NCI-H82 (cell line): ENCODE data around the gene CORIN.

Experiments
- DNase-seq: peaks from one replicate; lab custom pipeline; 2025; lab: John Stamatoyannopoulos, UW

The CORIN gene

GRCh38 chr4:47721892-47722575 lies 115.8 kb downstream of the CORIN start:
- no peak for DNase-seq

DNA sequence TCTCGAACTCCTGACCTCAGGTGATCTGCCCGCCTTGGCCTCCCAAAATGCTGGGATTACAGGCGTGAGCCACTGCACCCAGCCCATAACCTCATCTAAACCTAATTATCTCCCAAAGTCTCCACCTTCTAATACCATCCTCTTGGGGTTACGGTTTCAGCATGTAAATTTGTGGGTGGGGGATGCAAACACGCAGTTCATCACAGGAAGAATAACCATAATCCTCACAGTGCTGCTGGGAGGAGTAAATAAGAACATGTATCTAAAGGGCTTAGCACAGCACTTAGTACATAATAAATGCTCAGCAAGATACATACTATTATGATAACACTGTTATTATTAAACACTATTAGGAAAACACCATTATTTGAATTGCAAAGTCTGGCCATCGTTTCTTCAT lies 116.4 kb downstream of the CORIN start:
- no peak for DNase-seq

DNA sequence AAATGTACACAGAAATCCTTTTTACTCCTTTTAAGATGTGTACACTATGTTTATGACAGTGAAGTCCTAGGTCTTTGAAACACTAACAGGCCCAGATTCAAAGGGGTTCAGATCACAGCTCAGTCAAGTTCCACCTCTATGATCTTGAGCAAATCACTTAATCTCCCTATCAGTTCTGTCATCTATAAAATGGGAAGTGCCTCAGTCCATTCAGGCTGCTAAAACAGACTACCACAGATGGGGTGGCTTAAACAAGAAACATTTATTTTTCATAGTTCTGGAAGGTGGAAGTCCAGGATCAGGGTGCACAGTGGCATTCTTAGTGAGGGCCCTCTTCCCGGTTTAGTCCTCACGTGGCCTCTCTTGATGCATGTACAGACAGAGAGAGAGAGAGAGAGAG lies 117.1 kb downstream of the CORIN start:
- DNase-seq, result no peak

- DNase-seq, result no peak
These were observed 118.3 kb downstream of the CORIN start for GRCh38 chr4:47719576-47719975.

DNA sequence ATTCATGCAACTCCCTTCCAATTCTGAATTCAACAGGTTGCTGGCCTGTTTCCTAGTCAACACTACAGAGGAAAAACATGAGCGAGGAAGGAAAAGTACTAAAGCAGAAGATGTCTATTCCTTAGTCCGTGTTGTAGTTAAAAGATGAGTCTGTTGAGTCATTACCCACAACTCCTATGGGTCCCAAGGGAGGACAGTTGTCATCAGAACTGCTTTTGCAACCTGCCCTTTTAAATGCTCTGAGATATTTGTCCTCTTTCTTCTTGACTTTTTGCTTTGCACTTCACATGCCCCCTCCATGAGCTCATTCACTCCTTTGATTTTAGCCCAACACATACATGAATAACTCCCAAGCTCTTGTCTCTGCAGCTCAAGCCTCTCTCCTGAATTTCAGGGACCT lies 119.2 kb downstream of the CORIN start:
- DNase-seq, result no peak

- DNase-seq, result no peak
These were observed 120.7 kb downstream of the CORIN start for GRCh38 chr4:47717188-47717587.

- DNase-seq, result no peak
These were observed 122.0 kb downstream of the CORIN start for GRCh38 chr4:47715716-47716416.

GRCh38 chr4:47714269-47714668 lies 123.6 kb downstream of the CORIN start:
- no peak for DNase-seq

- DNase-seq, result no peak
These were observed 124.6 kb downstream of the CORIN start for GRCh38 chr4:47713129-47713834.

DNA sequence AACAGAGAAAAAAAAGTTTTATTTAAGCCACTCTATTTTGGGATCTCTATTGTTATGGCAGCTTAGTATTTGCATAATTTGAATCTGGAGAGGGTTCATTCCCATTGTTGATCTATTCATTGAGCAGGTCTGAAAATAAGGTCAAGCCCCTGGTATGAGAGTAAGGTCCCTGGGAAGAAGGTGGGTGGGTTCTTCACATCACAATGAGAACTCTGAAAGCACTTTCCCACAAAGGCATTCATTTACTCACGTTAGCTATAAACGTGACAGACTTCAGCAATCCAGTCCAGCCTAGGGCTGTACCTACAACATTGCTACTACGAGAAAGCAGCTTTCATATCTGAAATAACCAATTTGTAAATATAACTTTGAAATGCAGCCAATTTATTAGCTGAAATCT lies 126.2 kb downstream of the CORIN start:
- no peak for DNase-seq

GRCh38 chr4:47711183-47711582 lies 126.7 kb downstream of the CORIN start:
- DNase-seq, result no peak

- peak; percentile 79 for DNase-seq
These were observed 131.5 kb downstream of the CORIN start for GRCh38 chr4:47706352-47706751.

DNA sequence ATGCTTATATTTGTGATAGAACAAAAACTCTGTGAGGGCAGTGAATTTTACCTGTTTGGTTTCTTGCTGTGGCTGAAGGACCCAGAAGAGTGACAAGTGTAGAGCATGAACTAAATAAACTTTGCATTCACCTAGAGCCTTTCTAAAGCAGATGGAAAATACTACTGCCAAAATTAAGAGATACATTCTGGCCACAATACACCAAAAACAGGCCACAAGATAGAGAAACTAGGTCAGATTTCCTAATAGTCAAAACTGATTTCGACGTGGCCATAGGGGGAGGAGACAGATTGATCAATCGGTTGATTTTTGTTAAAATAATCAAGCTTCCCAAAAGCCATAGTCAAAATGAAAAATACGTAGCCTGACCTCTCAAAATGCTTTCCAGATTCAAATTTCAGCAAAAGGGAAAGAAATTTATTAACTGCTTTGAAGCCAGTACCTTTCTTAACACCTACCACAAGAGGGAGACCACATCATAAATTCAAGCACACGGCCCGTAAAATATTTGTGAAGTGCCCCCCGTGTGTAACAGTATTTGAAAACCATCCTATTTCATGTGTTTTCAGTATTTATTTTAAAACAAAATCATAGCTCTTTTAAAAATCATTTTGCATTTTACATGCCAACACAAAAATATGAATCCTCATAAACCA lies 132.4 kb downstream of the CORIN start:
- DNase-seq, result peak; percentile 67

DNA sequence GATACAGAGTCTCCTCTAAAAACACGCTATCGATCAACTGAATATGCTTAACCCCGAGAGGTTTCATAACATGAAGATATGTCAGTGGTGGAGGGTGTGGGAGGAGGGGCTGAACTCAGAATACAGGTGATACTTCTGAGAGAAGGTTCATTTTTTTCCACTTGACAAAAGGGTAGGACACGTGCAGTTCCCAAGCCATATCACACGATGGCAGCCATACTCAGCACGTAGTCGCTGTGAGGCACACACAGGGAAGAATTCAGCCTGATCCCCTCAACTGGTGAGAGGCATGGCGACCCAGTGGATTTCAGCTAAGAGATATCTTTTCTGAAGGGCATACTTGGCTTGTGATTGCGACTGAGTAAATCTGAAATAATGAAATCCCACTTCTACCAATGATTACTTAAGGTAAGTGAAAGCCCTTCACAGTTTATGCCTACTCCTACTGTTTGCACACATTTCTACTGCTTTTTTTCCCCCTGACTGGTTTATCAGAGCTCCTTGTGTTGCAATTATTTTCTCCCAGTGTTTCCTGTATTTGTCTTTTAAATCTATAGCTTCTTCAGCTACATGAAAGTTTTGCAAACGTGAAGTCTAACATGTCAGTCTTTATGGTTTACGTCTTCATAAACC lies 133.1 kb downstream of the CORIN start:
- peak; percentile 87 for DNase-seq

- DNase-seq, result no peak
These were observed 133.9 kb downstream of the CORIN start for GRCh38 chr4:47703956-47704355.

- DNase-seq, result no peak
These were observed 134.9 kb downstream of the CORIN start for GRCh38 chr4:47703008-47703407.

DNA sequence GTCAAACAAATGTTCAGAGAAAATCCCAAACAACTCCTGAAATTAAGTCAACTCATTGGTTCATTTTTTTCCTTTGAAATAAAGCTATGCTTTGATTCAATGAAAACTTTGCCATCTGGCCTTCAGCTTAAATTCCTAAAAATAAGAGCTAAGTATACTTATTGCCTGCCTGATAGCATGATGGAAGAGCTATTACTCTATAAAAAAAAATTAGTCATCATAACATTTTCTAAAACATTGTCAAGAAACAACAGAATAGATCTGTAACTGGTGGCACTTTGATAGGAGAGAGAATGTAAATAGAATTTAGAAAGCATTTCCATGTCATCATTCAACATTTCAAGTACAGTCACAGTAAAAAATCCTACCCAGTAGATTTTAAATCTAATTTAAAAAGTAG lies 136.6 kb downstream of the CORIN start:
- no peak for DNase-seq

DNA sequence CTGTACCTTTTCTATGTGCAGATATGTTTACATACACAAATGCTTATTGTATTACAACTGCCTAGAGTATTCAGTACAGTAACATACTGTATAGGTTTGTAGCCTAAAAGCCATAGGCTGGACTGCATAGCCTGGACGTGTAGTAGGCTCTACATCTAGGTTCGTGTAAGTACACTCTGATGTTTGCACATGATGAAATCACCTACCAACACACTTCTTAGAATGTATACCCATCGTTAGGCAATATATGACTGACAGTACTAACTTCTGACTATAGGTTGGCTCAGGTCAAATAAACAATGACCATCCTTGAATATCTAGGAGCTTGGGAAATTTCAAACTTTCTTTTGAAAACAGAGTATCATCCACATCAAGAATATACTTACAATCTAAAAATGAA lies 139.0 kb downstream of the CORIN start:
- DNase-seq, result no peak

DNA sequence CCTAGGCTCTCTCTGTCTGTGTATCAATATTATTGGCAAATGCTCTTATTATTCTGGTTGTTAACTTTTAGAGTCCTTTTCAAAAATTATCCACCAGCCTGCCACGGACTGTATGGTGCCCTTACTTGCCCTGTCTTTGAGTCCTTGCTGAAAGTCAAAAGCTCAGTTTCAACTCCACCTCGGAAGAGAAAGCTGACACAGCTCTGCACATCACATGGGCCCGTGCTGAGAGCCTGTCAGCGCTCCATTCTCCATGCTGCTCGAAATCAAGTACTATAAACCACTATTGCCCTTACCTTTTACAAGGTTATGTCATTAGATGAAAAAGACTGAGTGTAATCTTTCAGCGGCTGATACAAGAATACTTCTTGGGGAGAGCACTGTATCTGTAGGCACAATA lies 141.0 kb downstream of the CORIN start:
- DNase-seq, result no peak

DNA sequence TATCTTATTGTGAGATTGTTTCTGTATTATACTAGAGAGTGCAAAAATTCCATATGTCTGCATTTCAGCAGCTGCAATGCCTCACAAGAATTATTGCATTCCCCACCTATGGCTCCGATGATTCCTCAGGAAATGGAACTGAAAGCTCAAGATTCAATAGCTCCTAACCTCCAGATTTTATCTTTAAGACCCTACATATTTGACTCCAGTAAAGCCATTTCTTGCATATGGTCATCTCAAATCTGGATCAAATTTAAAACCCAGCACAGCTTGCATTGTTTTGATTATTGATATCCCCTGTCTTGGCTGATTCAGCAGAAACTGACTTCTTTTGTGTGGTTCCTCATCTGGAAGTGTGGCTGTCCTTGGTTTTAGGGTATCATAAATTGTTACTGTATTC lies 142.6 kb downstream of the CORIN start:
- DNase-seq, result no peak

DNA sequence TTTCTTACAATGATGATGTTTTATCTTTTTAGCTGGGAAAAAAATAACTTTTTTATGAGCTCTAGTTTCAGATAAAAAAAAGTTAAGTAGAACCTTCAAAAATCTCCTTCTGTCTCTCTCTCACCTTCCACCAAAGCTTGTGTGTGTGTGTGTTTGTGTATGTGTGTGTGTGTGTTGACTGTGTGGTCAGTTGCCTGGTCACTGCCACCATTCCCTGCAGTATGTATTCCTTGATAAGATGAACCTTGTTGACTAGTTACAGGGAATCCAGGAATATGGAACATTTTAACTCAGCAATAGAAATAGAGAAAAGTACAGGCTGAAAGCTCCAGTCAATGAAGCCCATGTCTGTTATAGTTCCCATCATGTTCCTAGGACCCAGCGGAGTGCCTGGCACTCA lies 143.5 kb downstream of the CORIN start:
- no peak for DNase-seq

DNA sequence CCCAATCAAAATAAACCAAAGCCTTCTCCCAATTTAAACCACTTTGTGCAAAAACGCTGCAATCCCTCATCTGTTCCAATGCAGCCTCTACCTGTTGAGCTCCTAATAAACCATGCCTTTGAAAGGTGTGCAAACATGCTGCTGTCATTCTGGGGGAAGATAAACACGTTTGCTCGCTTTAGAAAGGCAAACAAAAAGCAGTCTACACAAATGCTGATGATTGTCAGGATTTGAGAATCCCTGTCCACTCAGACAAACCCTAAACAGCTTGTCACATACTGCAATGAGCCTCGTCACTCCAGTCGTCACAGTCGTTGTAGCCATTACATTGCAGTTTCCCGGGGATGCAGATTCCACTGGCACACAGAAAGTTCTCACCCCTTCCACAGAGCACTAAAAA lies 145.2 kb downstream of the CORIN start:
- no peak for DNase-seq
